Hematopoietic multipotent progenitor cell treated with erythropoietin and hydrocortisone succinate and interleukin-3 and kit ligand, for 17 days (in vitro differentiated cells): ENCODE measurements around the gene PDLIM3.
"Not testable (repeated sequence)": the region's sequence is repeated elsewhere in the genome, so short reads cannot be mapped to it uniquely, and the experiment has no call there.

Source experiments
- DNase-seq: peaks from one replicate; pipeline ENCODE4 v3.0.0-alpha.2; 2015; ENCODE audit warnings: low spot score

The PDLIM3 gene

GRCh38 chr4:185534866-185535611, at the start of gene PDLIM3:
TSS of gene PDLIM3 (minus strand) at chr4:185535507. CDS start at chr4:185535434, 73 bp downstream.
- no peak for DNase-seq

GRCh38 chr4:185583813-185584212, 48.5 kb upstream of the PDLIM3 start:
- DNase-seq, result no peak

- DNase-seq, result no peak
Measured at GRCh38 chr4:185582651-185583400, 47.5 kb upstream of the PDLIM3 start.

- DNase-seq, result no peak
Measured at GRCh38 chr4:185580699-185581098, 45.4 kb upstream of the PDLIM3 start.

GRCh38 chr4:185578284-185578683, 43.0 kb upstream of the PDLIM3 start:
- no peak for DNase-seq

- DNase-seq, result no peak
Measured at GRCh38 chr4:185576962-185577950, 41.9 kb upstream of the PDLIM3 start.

GRCh38 chr4:185576314-185576961, 41.1 kb upstream of the PDLIM3 start:
- no peak for DNase-seq

- DNase-seq, result no peak
Measured at GRCh38 chr4:185573651-185574199, 38.4 kb upstream of the PDLIM3 start.

GRCh38 chr4:185570727-185571126, 35.4 kb upstream of the PDLIM3 start:
- no peak for DNase-seq

- DNase-seq, result no peak
Measured at GRCh38 chr4:185567381-185568376, 32.4 kb upstream of the PDLIM3 start.

- DNase-seq, result no peak
Measured at GRCh38 chr4:185566972-185567371, 31.7 kb upstream of the PDLIM3 start.

- DNase-seq, result no peak
Measured at GRCh38 chr4:185566425-185566824, 31.1 kb upstream of the PDLIM3 start.

GRCh38 chr4:185565696-185566095, 30.4 kb upstream of the PDLIM3 start:
- DNase-seq, result no peak

GRCh38 chr4:185564349-185564748, 29.0 kb upstream of the PDLIM3 start:
- DNase-seq, result no peak

GRCh38 chr4:185562531-185562930, 27.2 kb upstream of the PDLIM3 start:
- no peak for DNase-seq

GRCh38 chr4:185560316-185560715, 25.0 kb upstream of the PDLIM3 start:
- DNase-seq, result no peak

- no peak for DNase-seq
Measured at GRCh38 chr4:185559915-185560281, 24.6 kb upstream of the PDLIM3 start.

- not testable (repeated sequence) for DNase-seq
Measured at GRCh38 chr4:185559251-185559914, 24.1 kb upstream of the PDLIM3 start.

GRCh38 chr4:185554365-185555126, 19.2 kb upstream of the PDLIM3 start:
- no peak for DNase-seq
